CD4-positive, alpha-beta T cell treated with Interleukin-6 for 4 hours (primary cell): ENCODE measurements around the gene GAPT.
"Not testable (repeated sequence)": the region's sequence is repeated elsewhere in the genome, so short reads cannot be mapped to it uniquely, and the experiment has no call there.

Experiments used
- DNase-seq: peaks from one replicate; pipeline ENCODE4 v3.0.0-alpha.2; 2020; ENCODE audit warnings: mixed read lengths

The GAPT gene

GRCh38 chr5:58505971-58506640 lies 14.9 kb downstream of the GAPT start:
- no peak for DNase-seq

- no peak for DNase-seq
These were observed 16.5 kb downstream of the GAPT start for GRCh38 chr5:58507715-58508114.

GRCh38 chr5:58517198-58517597 lies 26.0 kb downstream of the GAPT start:
- DNase-seq = no peak

GRCh38 chr5:58523956-58524355 lies 32.7 kb downstream of the GAPT start:
- DNase-seq = no peak

- DNase-seq = no peak
These were observed 33.3 kb downstream of the GAPT start for GRCh38 chr5:58524571-58524970.

GRCh38 chr5:58530942-58531490 lies 39.8 kb downstream of the GAPT start:
- DNase-seq = no peak

GRCh38 chr5:58541935-58542334 lies 50.7 kb downstream of the GAPT start:
- DNase-seq = not testable (repeated sequence)

- no peak for DNase-seq
These were observed 51.5 kb downstream of the GAPT start for GRCh38 chr5:58542709-58543108.

GRCh38 chr5:58543723-58544122 lies 52.5 kb downstream of the GAPT start:
- DNase-seq = no peak

GRCh38 chr5:58544195-58544594 lies 53.0 kb downstream of the GAPT start:
- DNase-seq = no peak

- DNase-seq = no peak
These were observed 53.7 kb downstream of the GAPT start for GRCh38 chr5:58544926-58545325.

- DNase-seq = no peak
These were observed 54.7 kb downstream of the GAPT start for GRCh38 chr5:58545912-58546311.
